ENCODE results near the gene TP53I11.

TP53I11 gene

DNA sequence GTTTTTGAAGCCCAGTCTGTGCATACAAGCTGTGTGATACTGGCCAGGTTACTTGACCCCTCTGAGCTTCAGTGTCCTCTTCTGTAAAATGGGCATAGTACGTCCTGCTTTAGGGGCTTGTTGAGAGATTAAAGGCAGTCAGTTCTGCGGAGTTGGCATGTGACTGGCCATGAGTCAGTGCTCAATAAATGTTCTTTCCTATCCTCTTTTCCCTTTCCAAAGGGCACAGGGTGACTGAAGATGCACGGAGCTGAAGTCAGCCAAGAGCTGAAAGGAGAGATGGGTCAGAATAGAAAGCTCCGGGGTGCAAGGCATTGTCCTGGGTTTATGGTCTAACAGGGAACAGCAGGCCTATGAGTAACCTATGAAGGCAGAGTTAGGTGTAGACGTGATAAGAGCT, 48.9 kb downstream of the TP53I11 start:
- Histone ChIP-seq H3K18ac (ENCODE audit: low read length) (no peak overlapping the region), H2BK15ac (ENCODE audit: low read length) (no peak overlapping the region)

GRCh38 chr11:44901120-44901633, 49.5 kb downstream of the TP53I11 start:
- DNase-seq (ENCODE audit: low spot score): no peak
- Histone ChIP-seq H2BK15ac (ENCODE audit: low read length) (no peak overlapping the region), H4K91ac (ENCODE audit: low read depth, low read length, poor library complexity) (no peak overlapping the region), H3K9ac (ENCODE audit: low read depth, low read length, poor library complexity) (no peak overlapping the region), H2BK12ac (ENCODE audit: low read length) (no peak overlapping the region), H3K4ac (ENCODE audit: low read length) (no peak overlapping the region), H3K14ac (ENCODE audit: low read length) (no peak overlapping the region), H3K36me3 (replicated peaks in 1 of 2; ENCODE audit: control insufficient read depth in 2 of 2, insufficient read depth in 2 of 2, low read length in 2 of 2) (peaks cover 13 to 26% of the 10 kb centered on the region in 2 donors), H3K27ac (replicated peaks; ENCODE audit: low read length) (no peak overlapping the region), H2BK120ac (ENCODE audit: low read depth, low read length) (no peak overlapping the region), H3K23ac (ENCODE audit: low read depth, low read length, poor library complexity) (no peak overlapping the region), H3K9me3 (replicated peaks in 1 of 2; ENCODE audit: control insufficient read depth in 2 of 2, insufficient read depth in 1 of 2, low read depth in 1 of 2, low read length in 2 of 2) (peaks cover 7 to 8% of the 10 kb centered on the region in 2 donors), H3K4me1 (ENCODE audit: control insufficient read depth in 2 of 2, insufficient read depth in 1 of 2, low read depth in 1 of 2, low read length in 2 of 2) (no peaks in the 10 kb centered on the region), H3K27me3 (ENCODE audit: control insufficient read depth in 3 of 3, insufficient read depth in 3 of 3, low read depth in 1 of 3, low read length in 3 of 3) (no peaks in the 10 kb centered on the region), H3K18ac (ENCODE audit: low read length) (no peak overlapping the region), H2AK5ac (ENCODE audit: low read depth, low read length) (no peak overlapping the region), H2BK5ac (ENCODE audit: low read length) (no peak overlapping the region), H3K4me3 (ENCODE audit: low read length in 2 of 2) (no peak overlapping the region), H2AFZ (ENCODE audit: low read length) (no peak overlapping the region), H4K8ac (ENCODE audit: low read depth, low read length) (no peak overlapping the region), H3K79me1 (ENCODE audit: low read depth, low read length) (peaks cover 2% of the 10 kb centered on the region), H3K4me2 (ENCODE audit: insufficient read depth, low read length, poor library complexity, severe bottlenecking) (no peak overlapping the region)
- no CpG with 5 or more reads among the region's 7 CpGs for WGBS, 2 donors (ENCODE audit: extremely low coverage in 2 of 2, insufficient read length in 2 of 2, insufficient replicate concordance in 1 of 2)

More for the DNA sequence above, 48.9 kb downstream of the TP53I11 start:
- H3K27ac ChIP-seq (replicated peaks; ENCODE audit: low read length): no peak overlapping the region
- no peak overlapping the region for H3K4me3 ChIP-seq (ENCODE audit: low read length in 2 of 2)
- H3K4me2 ChIP-seq (ENCODE audit: insufficient read depth, low read length, poor library complexity, severe bottlenecking): no peak overlapping the region
- H2AFZ ChIP-seq (ENCODE audit: low read length): no peak overlapping the region
- no peak overlapping the region for H2BK120ac ChIP-seq (ENCODE audit: low read depth, low read length)
- no peak overlapping the region for H3K4ac ChIP-seq (ENCODE audit: low read length)
- H3K9me3 ChIP-seq (replicated peaks in 1 of 2; ENCODE audit: control insufficient read depth in 2 of 2, insufficient read depth in 1 of 2, low read depth in 1 of 2, low read length in 2 of 2): peaks cover 7 to 8% of the 10 kb centered on the region in 2 donors
- no peak overlapping the region for H3K23ac ChIP-seq (ENCODE audit: low read depth, low read length, poor library complexity)
- WGBS, 2 donors (ENCODE audit: extremely low coverage in 2 of 2, insufficient read length in 2 of 2, insufficient replicate concordance in 1 of 2): no CpG with 5 or more reads among the region's 5 CpGs
- H3K27me3 ChIP-seq (ENCODE audit: control insufficient read depth in 3 of 3, insufficient read depth in 3 of 3, low read depth in 1 of 3, low read length in 3 of 3): no peaks in the 10 kb centered on the region
- H2BK12ac ChIP-seq (ENCODE audit: low read length): no peak overlapping the region
- DNase-seq (ENCODE audit: low spot score): no peak
- H2BK5ac ChIP-seq (ENCODE audit: low read length): no peak overlapping the region
- peaks cover 12 to 26% of the 10 kb centered on the region in 2 donors for H3K36me3 ChIP-seq (replicated peaks in 1 of 2; ENCODE audit: control insufficient read depth in 2 of 2, insufficient read depth in 2 of 2, low read length in 2 of 2)
- H3K9ac ChIP-seq (ENCODE audit: low read depth, low read length, poor library complexity): no peak overlapping the region
- no peak overlapping the region for H3K14ac ChIP-seq (ENCODE audit: low read length)
- no peak overlapping the region for H4K91ac ChIP-seq (ENCODE audit: low read depth, low read length, poor library complexity)
- H3K4me1 ChIP-seq (ENCODE audit: control insufficient read depth in 2 of 2, insufficient read depth in 1 of 2, low read depth in 1 of 2, low read length in 2 of 2): no peaks in the 10 kb centered on the region
- H2AK5ac ChIP-seq (ENCODE audit: low read depth, low read length): no peak overlapping the region
- H3K79me1 ChIP-seq (ENCODE audit: low read depth, low read length): no peaks in the 10 kb centered on the region
- H4K8ac ChIP-seq (ENCODE audit: low read depth, low read length): no peak overlapping the region

GRCh38 chr11:44899959-44900358, 50.7 kb downstream of the TP53I11 start:
- Histone ChIP-seq H3K27ac (replicated peaks; ENCODE audit: low read length) (no peak overlapping the region), H2AK5ac (ENCODE audit: low read depth, low read length) (no peak overlapping the region), H3K4me3 (ENCODE audit: low read length in 2 of 2) (no peak overlapping the region), H3K14ac (ENCODE audit: low read length) (no peak overlapping the region), H3K36me3 (replicated peaks in 1 of 2; ENCODE audit: control insufficient read depth in 2 of 2, insufficient read depth in 2 of 2, low read length in 2 of 2) (peaks cover 14 to 23% of the 10 kb centered on the region in 2 donors), H3K4me1 (ENCODE audit: control insufficient read depth in 2 of 2, insufficient read depth in 1 of 2, low read depth in 1 of 2, low read length in 2 of 2) (no peaks in the 10 kb centered on the region), H2BK15ac (ENCODE audit: low read length) (no peak overlapping the region), H3K23ac (ENCODE audit: low read depth, low read length, poor library complexity) (no peak overlapping the region), H3K18ac (ENCODE audit: low read length) (no peak overlapping the region), H4K91ac (ENCODE audit: low read depth, low read length, poor library complexity) (no peak overlapping the region), H3K9ac (ENCODE audit: low read depth, low read length, poor library complexity) (no peak overlapping the region), H2BK12ac (ENCODE audit: low read length) (no peak overlapping the region), H2BK5ac (ENCODE audit: low read length) (no peak overlapping the region), H3K79me1 (ENCODE audit: low read depth, low read length) (peaks cover 3% of the 10 kb centered on the region), H3K9me3 (replicated peaks in 1 of 2; ENCODE audit: control insufficient read depth in 2 of 2, insufficient read depth in 1 of 2, low read depth in 1 of 2, low read length in 2 of 2) (peaks cover 7 to 8% of the 10 kb centered on the region in 2 donors), H3K4ac (ENCODE audit: low read length) (no peak overlapping the region), H3K4me2 (ENCODE audit: insufficient read depth, low read length, poor library complexity, severe bottlenecking) (no peak overlapping the region), H3K27me3 (ENCODE audit: control insufficient read depth in 3 of 3, insufficient read depth in 3 of 3, low read depth in 1 of 3, low read length in 3 of 3) (no peaks in the 10 kb centered on the region), H2BK120ac (ENCODE audit: low read depth, low read length) (no peak overlapping the region), H2AFZ (ENCODE audit: low read length) (no peak overlapping the region), H4K8ac (ENCODE audit: low read depth, low read length) (no peak overlapping the region)
- DNase-seq (ENCODE audit: low spot score): no peak
- no CpG with 5 or more reads among the region's 3 CpGs for WGBS, 2 donors (ENCODE audit: extremely low coverage in 2 of 2, insufficient read length in 2 of 2, insufficient replicate concordance in 1 of 2)

- WGBS, 2 donors (ENCODE audit: extremely low coverage in 2 of 2, insufficient read length in 2 of 2, insufficient replicate concordance in 1 of 2): no CpG with 5 or more reads among the region's 21 CpGs
- peak overlapping the region; percentile 50 for H2BK120ac ChIP-seq (ENCODE audit: low read depth, low read length)
- H3K79me1 ChIP-seq (ENCODE audit: low read depth, low read length): peaks cover 5% of the 10 kb centered on the region
- peaks cover 7 to 8% of the 10 kb centered on the region in 2 donors for H3K9me3 ChIP-seq (replicated peaks in 1 of 2; ENCODE audit: control insufficient read depth in 2 of 2, insufficient read depth in 1 of 2, low read depth in 1 of 2, low read length in 2 of 2)
- no peak overlapping the region for H3K4me2 ChIP-seq (ENCODE audit: insufficient read depth, low read length, poor library complexity, severe bottlenecking)
- no peaks in the 10 kb centered on the region for H3K27me3 ChIP-seq (ENCODE audit: control insufficient read depth in 3 of 3, insufficient read depth in 3 of 3, low read depth in 1 of 3, low read length in 3 of 3)
- peak overlapping the region; percentile 12 for H3K27ac ChIP-seq (replicated peaks; ENCODE audit: low read length)
- no peak overlapping the region for H3K4ac ChIP-seq (ENCODE audit: low read length)
- peaks cover 24 to 26% of the 10 kb centered on the region in 2 donors for H3K4me1 ChIP-seq (ENCODE audit: control insufficient read depth in 2 of 2, insufficient read depth in 1 of 2, low read depth in 1 of 2, low read length in 2 of 2)
- H3K36me3 ChIP-seq (replicated peaks in 1 of 2; ENCODE audit: control insufficient read depth in 2 of 2, insufficient read depth in 2 of 2, low read length in 2 of 2): peaks cover 11 to 13% of the 10 kb centered on the region in 2 donors
- H2BK5ac ChIP-seq (ENCODE audit: low read length): no peak overlapping the region
- DNase-seq (ENCODE audit: low spot score): peak; percentile 80
- peak overlapping the region; percentile 71 for H3K18ac ChIP-seq (ENCODE audit: low read length)
- peak overlapping the region; percentile 19 for H2BK15ac ChIP-seq (ENCODE audit: low read length)
- peak overlapping the region; percentile 22 for H3K23ac ChIP-seq (ENCODE audit: low read depth, low read length, poor library complexity)
- no peak overlapping the region for H2AFZ ChIP-seq (ENCODE audit: low read length)
- H2BK12ac ChIP-seq (ENCODE audit: low read length): peak overlapping the region; percentile 11
- no peak overlapping the region for H4K8ac ChIP-seq (ENCODE audit: low read depth, low read length)
- no peak overlapping the region for H4K91ac ChIP-seq (ENCODE audit: low read depth, low read length, poor library complexity)
- no peak overlapping the region for H3K9ac ChIP-seq (ENCODE audit: low read depth, low read length, poor library complexity)
- no peak overlapping the region for H3K14ac ChIP-seq (ENCODE audit: low read length)
- peak overlapping the region; percentile 82 for H2AK5ac ChIP-seq (ENCODE audit: low read depth, low read length)
- no peak overlapping the region for H3K4me3 ChIP-seq (ENCODE audit: low read length in 2 of 2)
Observed at GRCh38 chr11:44893846-44894617, 56.7 kb downstream of the TP53I11 start.
